ENCODE results near the gene TENM4. TPM values are rescaled to one million over a fixed set of nuclear protein-coding genes. Genes with fewer than 3 reads are reported as not detected.

The TENM4 gene
- total RNA-seq, 8 experiments from 2014 or later = 0.59 to 82.2 (median 24.2) TPM

DNA sequence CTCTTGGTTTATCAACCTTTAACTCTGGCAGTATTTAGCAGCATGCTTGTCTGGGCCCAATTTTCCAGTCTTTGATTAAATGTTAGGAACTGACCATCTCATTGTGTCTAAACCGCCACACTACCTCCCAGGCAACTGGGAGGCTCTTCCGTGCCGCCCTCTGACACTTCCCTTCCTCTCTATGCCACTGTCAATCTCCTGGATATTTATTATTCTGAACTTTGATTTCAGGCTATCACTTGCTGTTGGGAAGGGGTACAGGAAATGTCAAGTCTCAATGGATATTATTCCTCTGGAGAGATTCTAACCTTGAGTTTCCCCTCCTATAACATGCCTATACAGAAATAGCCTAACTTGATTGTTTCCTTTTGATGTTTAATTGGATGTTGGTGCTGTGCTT, 643.3 kb downstream of the TENM4 start:
- ATAC-seq (replicated peaks in 6 of 8) = no peak
- Histone ChIP-seq H3K27ac (no peak overlapping the region), H3K4me1 (replicated peaks in 1 of 2) (peaks cover 22 to 29% of the 10 kb centered on the region in 2 donors), H3K4me3 (no peak overlapping the region)
- WGBS, 10 experiments = 71 to 100% (median 80%) methylated on average over 1 to 3 of the region's 3 CpGs; no CpG with 5 or more reads in 1 of the 10 experiments
- in situ Hi-C loops (cut with MboI; ENCODE audit: low pct_unique_long_range_greater_than_20kb in 2 of 9, low sequenced_read_pairs in 9 of 9, unreplicated experiment in 9 of 9) = no loop called here

DNA sequence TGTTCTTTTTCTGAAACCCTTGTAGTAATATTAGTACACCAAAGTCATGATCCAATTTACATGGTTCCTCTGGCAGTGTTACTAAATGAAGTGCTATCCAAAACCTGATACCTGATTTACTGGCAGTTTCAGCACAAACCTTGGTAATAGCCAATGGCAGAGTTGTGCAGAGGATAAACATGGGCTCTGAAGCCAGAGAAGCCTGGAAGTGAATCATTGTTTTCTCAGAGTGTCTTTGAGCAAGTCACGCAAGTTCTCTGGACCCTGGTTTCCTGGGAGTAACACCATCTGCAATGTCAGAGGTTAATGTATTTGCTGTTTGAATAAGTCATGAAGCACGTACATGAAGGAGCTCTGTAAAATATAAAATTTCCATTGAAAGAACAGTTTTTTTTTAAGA, 643.9 kb downstream of the TENM4 start:
- no peak overlapping the region for H3K27ac ChIP-seq
- WGBS, 10 experiments = 20 to 90% (median 62%) methylated on average over 1 to 2 of the region's 2 CpGs; no CpG with 5 or more reads in 2 of the 10 experiments
- peaks cover 22 to 29% of the 10 kb centered on the region in 2 donors for H3K4me1 ChIP-seq (replicated peaks in 1 of 2)
- ATAC-seq (replicated peaks in 6 of 8) = peak in 2 of 8 experiments; percentile 12 to 49
- no peak overlapping the region for H3K4me3 ChIP-seq
- in situ Hi-C loops (cut with MboI; ENCODE audit: low pct_unique_long_range_greater_than_20kb in 2 of 9, low sequenced_read_pairs in 9 of 9, unreplicated experiment in 9 of 9) = no loop called here

DNA sequence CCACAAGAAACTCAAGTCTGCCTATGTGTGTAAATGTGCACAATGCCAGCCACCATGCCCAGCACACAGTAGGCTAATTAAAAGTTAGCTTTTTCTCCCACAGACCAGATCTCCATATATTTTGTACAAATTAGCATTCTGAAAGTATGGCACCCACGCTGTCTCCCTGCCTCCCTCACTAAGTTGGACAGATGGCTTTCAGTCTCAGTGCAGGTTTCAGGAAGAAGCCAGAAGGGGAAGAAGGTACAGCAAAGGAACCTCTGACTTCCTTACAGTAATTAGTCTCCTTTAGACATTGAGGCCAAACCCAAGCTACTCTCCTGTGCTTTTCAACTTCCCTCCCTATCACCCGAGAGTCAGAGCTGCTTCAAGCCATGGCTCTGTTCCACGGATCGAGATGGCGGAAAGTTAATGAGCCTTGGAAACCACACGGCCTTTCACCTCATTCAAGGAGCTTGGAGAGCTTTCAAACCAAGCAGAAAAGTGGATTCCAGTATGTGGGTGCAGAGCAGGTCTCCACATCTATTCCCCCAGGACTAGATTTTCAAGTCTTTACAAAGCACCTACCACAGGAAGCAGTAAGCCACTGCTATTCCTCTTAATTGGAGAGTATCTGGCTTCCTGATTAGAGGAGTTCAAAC, 645.1 kb downstream of the TENM4 start:
- WGBS, 10 experiments = 30 to 100% (median 87%) methylated on average over 1 to 6 of the region's 6 CpGs
- ATAC-seq (replicated peaks in 6 of 8) = no peak
- peaks cover 20 to 22% of the 10 kb centered on the region in 2 donors for H3K4me1 ChIP-seq (replicated peaks in 1 of 2)
- in situ Hi-C loops (cut with MboI; ENCODE audit: low pct_unique_long_range_greater_than_20kb in 2 of 9, low sequenced_read_pairs in 9 of 9, unreplicated experiment in 9 of 9) = no loop called here
- no peak overlapping the region for H3K4me3 ChIP-seq
- H3K27ac ChIP-seq = no peak overlapping the region

DNA sequence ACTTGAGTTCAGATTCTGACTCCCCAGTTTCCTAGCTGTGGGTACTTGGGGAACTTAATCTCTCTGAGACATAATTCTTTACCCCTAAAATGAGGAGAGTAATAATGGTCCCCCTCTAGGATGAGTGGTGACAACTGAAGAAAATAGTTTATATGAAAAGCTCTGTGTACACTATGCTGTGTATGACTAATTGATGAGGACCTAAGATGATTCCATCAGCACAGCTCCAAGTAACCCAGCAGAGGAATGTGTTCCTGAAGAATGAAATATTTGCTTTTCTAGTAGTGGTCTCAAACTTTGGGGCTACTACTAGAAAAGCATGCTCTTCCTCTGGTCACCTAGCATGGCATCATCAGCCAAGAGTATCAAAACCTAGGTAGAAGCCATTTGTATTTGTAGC, 648.9 kb downstream of the TENM4 start:
- in situ Hi-C loops (cut with MboI; ENCODE audit: low pct_unique_long_range_greater_than_20kb in 2 of 9, low sequenced_read_pairs in 9 of 9, unreplicated experiment in 9 of 9) = no loop called here
- no peak overlapping the region for H3K27ac ChIP-seq
- ATAC-seq (replicated peaks in 6 of 8) = no peak
- no peak overlapping the region for H3K4me3 ChIP-seq
- peaks cover 3% of the 10 kb centered on the region in 2 donors for H3K4me1 ChIP-seq (replicated peaks in 1 of 2)

DNA sequence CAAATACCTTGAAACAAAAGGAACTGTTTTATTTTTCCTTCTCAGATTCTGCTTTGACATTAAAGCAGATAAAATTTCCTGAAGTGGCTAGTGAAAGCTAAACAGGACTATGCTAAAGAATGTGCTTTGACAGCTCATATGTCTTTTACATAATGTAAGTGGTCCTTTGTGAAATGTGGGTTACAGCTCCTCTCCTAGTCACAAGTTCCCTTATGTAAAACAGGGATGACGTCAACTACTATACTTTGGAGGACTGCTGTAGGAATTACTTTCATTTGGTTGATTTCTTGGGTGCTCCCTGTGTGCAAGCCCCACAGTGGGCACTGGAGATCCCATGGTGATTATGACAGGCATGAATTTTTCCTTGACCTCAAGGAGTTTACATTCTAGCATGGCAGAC, 649.6 kb downstream of the TENM4 start:
- ATAC-seq (replicated peaks in 6 of 8) = peak in 5 of 8 experiments; percentile 30 to 100 (median 32)
- in situ Hi-C loops (cut with MboI; ENCODE audit: low pct_unique_long_range_greater_than_20kb in 2 of 9, low sequenced_read_pairs in 9 of 9, unreplicated experiment in 9 of 9) = no loop called here
- H3K4me3 ChIP-seq = no peak overlapping the region
- no peak overlapping the region for H3K27ac ChIP-seq
- H3K4me1 ChIP-seq (replicated peaks in 1 of 2) = no peaks in the 10 kb centered on the region
- 45 to 100% (median 63%) methylated on average over 1 of the region's 1 CpG; no CpG with 5 or more reads in 5 of the 10 experiments for WGBS, 10 experiments

DNA sequence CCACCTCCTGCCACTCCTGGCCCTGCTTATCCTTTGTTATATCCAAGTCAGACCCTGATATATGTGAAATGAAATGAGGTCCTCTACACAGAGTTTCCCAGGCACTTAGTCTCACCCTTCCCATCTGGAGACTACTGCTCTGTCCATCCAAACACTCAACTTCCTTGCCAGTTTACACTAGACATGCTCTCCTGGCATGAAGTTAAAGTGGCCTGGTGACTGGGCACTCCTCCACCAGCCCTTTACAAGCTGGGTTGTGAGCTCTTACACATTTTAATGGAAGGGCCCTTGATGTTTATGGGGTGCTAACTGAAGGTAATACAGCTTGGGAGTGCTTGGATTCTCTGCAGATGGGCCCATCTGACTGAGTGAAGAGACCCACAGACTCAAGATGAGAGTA, 650.0 kb downstream of the TENM4 start:
- Histone ChIP-seq H3K4me1 (replicated peaks in 1 of 2) (no peaks in the 10 kb centered on the region), H3K27ac (no peak overlapping the region), H3K4me3 (no peak overlapping the region)
- ATAC-seq (replicated peaks in 6 of 8) = no peak
- in situ Hi-C loops (cut with MboI; ENCODE audit: low pct_unique_long_range_greater_than_20kb in 2 of 9, low sequenced_read_pairs in 9 of 9, unreplicated experiment in 9 of 9) = no loop called here

DNA sequence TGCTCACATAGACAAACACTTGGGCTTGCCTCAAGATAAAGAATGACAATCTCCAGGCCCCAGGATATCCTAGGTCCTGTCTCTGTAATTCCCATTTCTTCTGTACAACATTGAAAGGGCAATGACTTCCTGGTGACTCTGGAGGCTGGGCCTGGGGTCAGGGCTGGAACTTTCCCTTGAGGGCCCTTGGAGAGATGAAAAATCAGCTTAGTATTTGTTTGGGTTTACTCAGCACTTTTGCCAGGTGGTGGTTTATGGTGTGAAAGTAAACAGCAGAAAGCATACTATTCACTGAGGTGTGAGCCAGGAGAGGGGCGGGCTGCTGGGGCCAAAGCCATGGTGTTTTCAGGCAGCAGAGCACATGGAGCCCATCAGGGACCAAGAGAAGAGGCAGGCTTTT, 651.5 kb downstream of the TENM4 start:
- in situ Hi-C loops (cut with MboI; ENCODE audit: low pct_unique_long_range_greater_than_20kb in 2 of 9, low sequenced_read_pairs in 9 of 9, unreplicated experiment in 9 of 9) = no loop called here
- H3K4me3 ChIP-seq = no peak overlapping the region
- ATAC-seq (replicated peaks in 6 of 8) = no peak
- H3K27ac ChIP-seq = no peak overlapping the region
- 100% methylated on average over 1 of the region's 1 CpG; no CpG with 5 or more reads in 7 of the 10 experiments for WGBS, 10 experiments
- peaks cover 0 to 3% of the 10 kb centered on the region in 2 donors for H3K4me1 ChIP-seq (replicated peaks in 1 of 2)

DNA sequence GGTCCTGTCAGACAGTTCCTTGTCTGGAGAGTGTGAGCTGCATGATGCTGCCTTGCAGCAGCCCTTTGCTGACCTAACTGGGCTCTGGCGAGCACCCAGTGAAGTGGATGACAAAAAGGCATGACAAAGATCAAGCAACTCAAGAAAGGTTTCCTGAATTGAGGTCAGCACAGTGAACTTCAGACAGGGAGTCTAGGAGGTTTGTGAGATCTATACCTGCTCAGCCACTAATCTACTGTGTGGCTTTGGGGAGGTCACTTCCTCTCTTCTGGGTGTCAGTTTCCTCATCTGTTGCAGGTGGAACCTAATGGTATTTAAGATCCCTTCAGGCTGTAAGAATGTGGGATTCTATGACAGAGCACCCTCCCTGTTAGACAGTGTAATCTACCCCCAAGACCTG, 652.3 kb downstream of the TENM4 start:
- in situ Hi-C loops (cut with MboI; ENCODE audit: low pct_unique_long_range_greater_than_20kb in 2 of 9, low sequenced_read_pairs in 9 of 9, unreplicated experiment in 9 of 9) = no loop called here
- WGBS, 10 experiments = 80 to 100% (median 83%) methylated on average over 1 of the region's 1 CpG; no CpG with 5 or more reads in 6 of the 10 experiments
- Histone ChIP-seq H3K4me1 (replicated peaks in 1 of 2) (peaks cover 0 to 3% of the 10 kb centered on the region in 2 donors), H3K27ac (no peak overlapping the region), H3K4me3 (no peak overlapping the region)
- no peak for ATAC-seq (replicated peaks in 6 of 8)

DNA sequence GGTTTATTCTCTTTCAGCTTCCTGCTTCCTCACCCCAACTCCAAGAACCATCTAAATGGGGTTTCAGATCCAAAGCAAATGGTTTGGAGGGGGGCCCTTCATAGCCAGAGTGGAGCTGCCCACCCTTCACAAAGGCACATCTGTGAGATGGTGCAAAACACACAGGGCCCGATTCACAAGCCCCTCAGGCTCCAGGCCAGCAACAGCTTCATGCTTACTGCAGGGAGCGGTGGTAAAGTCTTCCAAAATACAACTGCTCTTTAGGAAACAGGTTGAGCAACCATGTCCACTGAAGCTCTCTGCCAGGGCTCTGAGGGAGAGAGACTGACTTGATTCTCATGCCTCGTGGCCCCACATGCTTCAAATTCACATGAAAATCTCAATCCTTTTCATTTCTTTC, 653.1 kb downstream of the TENM4 start:
- WGBS, 10 experiments = 17 to 100% (median 80%) methylated on average over 1 of the region's 3 CpGs; no CpG with 5 or more reads in 3 of the 10 experiments
- H3K4me3 ChIP-seq = no peak overlapping the region
- H3K4me1 ChIP-seq (replicated peaks in 1 of 2) = peaks cover 0 to 3% of the 10 kb centered on the region in 2 donors
- in situ Hi-C loops (cut with MboI; ENCODE audit: low pct_unique_long_range_greater_than_20kb in 2 of 9, low sequenced_read_pairs in 9 of 9, unreplicated experiment in 9 of 9) = no loop called here
- H3K27ac ChIP-seq = no peak overlapping the region
- ATAC-seq (replicated peaks in 6 of 8) = no peak

DNA sequence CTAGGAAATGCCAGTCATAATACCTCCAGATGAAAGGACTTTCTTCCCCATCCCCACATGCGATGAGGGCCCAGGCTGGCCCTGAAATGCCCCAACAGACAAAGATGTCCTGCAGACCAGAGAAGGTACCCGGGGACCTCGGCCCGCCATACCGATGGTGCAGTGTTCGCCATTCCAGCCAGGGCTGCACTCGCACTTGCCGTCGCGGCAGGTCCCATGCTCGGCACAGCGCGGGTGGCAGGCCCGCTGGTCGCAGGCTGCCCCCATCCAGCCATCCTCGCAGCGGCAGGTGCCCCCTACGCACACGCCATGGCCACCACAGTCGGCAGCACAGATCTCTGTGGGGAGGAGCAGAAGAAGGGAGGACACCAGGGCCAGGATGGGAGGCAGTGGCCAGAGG, 654.1 kb downstream of the TENM4 start:
- ATAC-seq (replicated peaks in 6 of 8) = no peak
- Histone ChIP-seq H3K4me1 (replicated peaks in 1 of 2) (peaks cover 0 to 3% of the 10 kb centered on the region in 2 donors), H3K27ac (no peak overlapping the region), H3K4me3 (no peak overlapping the region)
- in situ Hi-C loops (cut with MboI; ENCODE audit: low pct_unique_long_range_greater_than_20kb in 2 of 9, low sequenced_read_pairs in 9 of 9, unreplicated experiment in 9 of 9) = no loop called here
- WGBS, 10 experiments = 90 to 100% (median 94%) methylated on average over 2 to 9 of the region's 20 CpGs; no CpG with 5 or more reads in 6 of the 10 experiments

DNA sequence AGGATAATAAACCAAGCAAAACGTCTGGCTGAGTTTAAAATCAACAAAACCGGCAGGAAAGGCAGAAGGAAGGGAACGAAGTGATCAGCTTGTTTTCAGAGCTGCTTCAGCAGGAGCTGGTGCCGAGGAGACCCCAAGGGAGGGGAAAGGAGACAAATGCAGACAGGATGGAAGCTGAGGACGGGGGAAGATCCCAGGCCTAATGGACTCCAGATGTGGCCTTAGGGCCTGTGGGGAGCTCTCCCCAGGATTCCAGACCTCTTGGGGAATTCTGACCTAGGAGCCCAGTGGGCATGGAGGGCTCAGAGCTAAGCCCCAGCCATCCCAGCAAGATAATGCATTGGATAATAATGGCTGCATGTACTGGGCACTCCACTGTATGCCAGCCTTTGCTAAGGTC, 654.7 kb downstream of the TENM4 start:
- no peak overlapping the region for H3K27ac ChIP-seq
- H3K4me3 ChIP-seq = no peak overlapping the region
- in situ Hi-C loops (cut with MboI; ENCODE audit: low pct_unique_long_range_greater_than_20kb in 2 of 9, low sequenced_read_pairs in 9 of 9, unreplicated experiment in 9 of 9) = no loop called here
- ATAC-seq (replicated peaks in 6 of 8) = no peak
- peaks cover 3% of the 10 kb centered on the region in 2 donors for H3K4me1 ChIP-seq (replicated peaks in 1 of 2)
- 0 to 82% (median 50%) methylated on average over 1 to 5 of the region's 5 CpGs; no CpG with 5 or more reads in 2 of the 10 experiments for WGBS, 10 experiments

DNA sequence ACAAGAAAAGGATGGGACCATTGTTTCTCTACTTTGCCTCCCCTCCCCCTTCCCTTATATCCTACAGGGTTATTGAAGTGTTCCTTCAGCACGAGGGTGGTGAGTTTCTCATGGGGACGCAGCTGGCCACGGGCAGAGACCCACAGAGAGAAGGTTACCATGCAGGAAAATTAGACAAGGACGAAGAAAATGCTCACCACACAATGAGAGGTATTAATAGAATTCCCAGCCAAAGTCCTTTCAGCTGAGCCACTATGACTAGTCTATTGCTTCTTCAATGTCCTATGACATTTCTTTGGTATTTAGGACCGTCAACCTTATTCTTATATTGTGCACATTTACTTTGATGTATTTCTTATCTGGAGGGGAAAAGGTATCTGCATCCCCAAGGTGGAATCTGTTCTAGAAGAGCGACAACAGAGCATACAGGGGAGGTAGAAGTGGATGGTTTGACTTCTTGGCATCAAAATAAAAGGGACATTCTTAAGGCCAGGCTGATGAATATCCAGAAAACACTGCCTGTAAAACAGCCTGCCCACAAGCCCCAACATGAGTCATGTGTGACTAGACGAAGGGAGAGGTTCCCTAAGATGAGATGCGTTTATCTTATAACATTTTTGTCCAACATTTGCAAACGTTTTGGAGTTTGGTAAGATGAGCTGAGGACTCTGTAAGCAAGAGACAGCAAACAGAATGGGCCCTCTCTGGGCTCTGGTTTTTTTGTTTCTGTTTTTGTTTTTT, 656.3 kb downstream of the TENM4 start:
- in situ Hi-C loops (cut with MboI; ENCODE audit: low pct_unique_long_range_greater_than_20kb in 2 of 9, low sequenced_read_pairs in 9 of 9, unreplicated experiment in 9 of 9) = no loop called here
- ATAC-seq (replicated peaks in 6 of 8) = peak in 3 of 8 experiments; percentile 42 to 99 (median 94)
- 3 to 100% (median 69%) methylated on average over 2 to 9 of the region's 9 CpGs for WGBS, 10 experiments

DNA sequence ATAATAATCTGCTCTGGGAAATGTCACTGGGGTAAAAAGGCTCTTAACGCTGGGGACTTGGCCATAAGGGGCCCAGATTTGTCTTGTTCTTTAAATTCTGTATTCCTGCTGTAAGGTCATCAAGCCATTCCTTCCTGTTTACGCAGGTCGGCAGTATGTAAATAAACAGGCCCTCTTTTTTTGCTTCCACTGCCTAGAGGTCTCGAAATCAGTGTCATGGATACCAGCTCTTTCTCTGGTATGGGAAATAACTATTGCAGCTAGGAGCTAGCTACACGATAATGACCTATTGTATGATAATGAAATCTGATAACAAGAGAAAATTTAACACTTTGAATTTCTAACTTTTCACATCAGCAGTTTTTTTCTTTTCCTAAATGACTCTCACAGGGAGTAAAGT, 657.0 kb downstream of the TENM4 start:
- ATAC-seq (replicated peaks in 6 of 8) = peak in 2 of 8 experiments; percentile 22 to 68
- 60 to 100% (median 79%) methylated on average over 2 to 5 of the region's 5 CpGs; no CpG with 5 or more reads in 2 of the 10 experiments for WGBS, 10 experiments
- Histone ChIP-seq H3K27ac (no peak overlapping the region), H3K4me1 (replicated peaks in 1 of 2) (peaks cover 8 to 12% of the 10 kb centered on the region in 2 donors), H3K4me3 (no peak overlapping the region)
- in situ Hi-C loops (cut with MboI; ENCODE audit: low pct_unique_long_range_greater_than_20kb in 2 of 9, low sequenced_read_pairs in 9 of 9, unreplicated experiment in 9 of 9) = no loop called here

More for the DNA sequence above, 656.3 kb downstream of the TENM4 start:
- Histone ChIP-seq H3K4me3 (no peak overlapping the region), H3K27ac (no peak overlapping the region), H3K4me1 (replicated peaks in 1 of 2) (peaks cover 8 to 12% of the 10 kb centered on the region in 2 donors)

Data from motor neuron (in vitro differentiated cells).